ENCODE results near the gene ACTR8.
"Not testable (repeated sequence)": the region's sequence is repeated elsewhere in the genome, so short reads cannot be mapped to it uniquely, and the experiment has no call there.

Gene ACTR8

DNA sequence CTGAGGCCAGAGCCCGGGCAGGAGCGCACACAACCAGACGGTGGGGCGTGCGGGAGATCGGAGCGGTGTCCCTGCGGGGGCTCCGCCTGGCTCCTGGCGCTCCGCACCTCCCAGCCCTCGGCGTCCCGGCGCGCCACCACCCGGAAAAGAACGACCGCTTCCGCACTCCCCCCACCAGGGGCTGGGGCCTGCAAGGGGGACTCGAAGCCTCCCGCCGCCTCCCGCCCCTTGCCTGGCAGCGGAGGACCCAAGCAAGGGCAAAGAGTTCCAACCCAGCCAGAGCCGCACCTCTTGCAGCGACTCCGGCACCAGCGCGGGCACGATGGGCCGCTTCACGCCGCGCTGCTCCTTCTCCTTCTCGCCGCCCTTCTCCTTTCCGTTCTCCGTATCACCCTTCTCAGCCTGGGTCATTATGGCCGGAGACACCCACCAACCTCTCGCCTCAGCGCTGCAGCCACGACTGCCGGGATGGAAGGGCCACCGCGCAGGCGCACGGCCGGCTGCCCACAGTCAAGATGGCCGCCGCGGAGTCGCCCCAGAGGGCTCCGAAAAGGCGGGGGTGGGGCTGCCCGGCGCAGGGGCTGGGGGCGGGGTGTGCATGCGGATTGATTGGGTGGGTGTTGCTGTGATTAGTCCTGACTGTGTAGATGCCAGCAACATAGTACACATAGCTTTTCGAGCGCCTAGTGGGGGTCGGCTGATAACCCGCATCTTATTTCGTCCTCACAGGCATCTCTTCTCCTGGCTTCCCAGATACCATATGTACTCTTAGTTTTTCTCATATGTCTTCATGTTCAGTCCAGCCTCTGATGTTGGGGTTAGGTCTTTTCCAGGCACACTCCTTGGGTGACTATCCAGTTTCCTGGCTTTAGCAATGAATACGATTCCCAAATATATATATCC lies at the start of gene ACTR8:
ACTR8 (minus strand) TSS at position 462 of the 903 bp plus-strand sequence; CDS start at position 411, 51 bp downstream.
- DNase-seq = peak; percentile 86

DNA sequence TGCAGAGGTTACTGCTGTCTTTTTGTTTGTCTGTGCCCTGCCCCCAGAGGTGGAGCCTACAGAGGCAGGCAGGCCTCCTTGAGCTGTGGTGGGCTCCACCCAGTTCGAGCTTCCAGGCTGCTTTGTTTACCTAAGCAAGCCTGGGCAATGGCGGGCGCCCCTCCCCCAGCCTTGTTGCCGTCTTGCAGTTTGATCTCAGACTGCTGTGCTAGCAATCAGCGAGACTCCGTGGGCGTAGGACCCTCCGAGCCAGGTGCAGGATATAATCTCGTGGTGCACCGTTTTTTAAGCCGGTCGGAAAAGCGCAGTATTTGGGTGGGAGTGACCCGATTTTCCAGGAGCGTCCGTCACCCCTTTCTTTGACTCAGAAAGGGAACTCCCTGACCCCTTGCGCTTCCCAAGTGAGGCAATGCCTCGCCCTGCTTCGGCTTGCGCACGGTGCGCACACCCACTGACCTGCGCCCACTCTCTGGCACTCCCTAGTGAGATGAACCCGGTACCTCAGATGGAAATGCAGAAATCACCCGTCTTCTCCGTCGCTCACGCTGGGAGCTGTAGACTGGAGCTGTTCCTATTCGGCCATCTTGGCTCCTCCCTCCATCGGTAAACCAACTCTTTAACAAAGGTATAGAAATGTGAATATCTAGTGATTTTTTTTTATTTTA lies 45.4 kb upstream of the ACTR8 start:
- not testable (repeated sequence) for DNase-seq

GRCh38 chr3:53921296-53921695 lies 39.3 kb upstream of the ACTR8 start:
- peak; percentile 20 for DNase-seq

DNA sequence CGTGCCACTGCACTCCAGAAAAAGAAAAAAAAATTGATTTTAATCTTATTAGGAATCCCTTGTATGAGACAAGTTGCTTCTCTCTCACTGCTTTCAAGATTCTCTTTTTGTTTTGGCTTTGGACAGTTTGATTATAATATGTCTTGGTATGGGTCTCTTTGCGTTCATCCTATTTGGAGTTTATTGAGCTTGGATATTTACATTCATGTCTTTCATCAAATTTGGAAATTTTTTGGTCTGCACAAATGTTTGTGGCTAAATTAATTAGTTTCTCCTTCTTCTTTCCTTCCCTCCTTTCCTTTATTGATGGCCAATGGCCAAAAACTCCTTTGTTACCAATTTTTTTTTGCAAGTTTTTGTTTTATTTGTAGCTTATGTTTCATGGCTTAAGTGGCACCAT lies 37.8 kb upstream of the ACTR8 start:
- DNase-seq = no peak

- DNase-seq = peak; percentile 37
Measured at GRCh38 chr3:53913401-53913800, 31.4 kb upstream of the ACTR8 start.

DNA sequence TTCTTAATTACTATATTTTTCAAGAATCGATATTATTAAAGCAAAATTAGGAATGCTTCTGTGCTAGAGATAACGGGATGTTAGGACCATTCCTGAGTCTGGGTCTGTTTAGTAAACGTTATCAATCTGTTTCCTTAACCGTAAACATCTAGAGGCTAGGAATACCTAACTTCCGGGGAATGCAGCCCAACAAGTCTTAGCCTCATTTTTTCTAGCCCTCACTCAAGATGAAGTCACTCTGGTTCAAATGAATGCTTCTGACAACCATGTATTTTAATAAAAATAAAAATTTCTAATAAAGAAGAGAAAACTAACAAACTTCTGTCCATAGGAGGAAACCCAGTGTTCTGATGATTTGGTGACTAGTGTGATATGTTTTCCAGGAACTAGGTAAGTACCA lies 20.8 kb upstream of the ACTR8 start:
- no peak for DNase-seq

DNA sequence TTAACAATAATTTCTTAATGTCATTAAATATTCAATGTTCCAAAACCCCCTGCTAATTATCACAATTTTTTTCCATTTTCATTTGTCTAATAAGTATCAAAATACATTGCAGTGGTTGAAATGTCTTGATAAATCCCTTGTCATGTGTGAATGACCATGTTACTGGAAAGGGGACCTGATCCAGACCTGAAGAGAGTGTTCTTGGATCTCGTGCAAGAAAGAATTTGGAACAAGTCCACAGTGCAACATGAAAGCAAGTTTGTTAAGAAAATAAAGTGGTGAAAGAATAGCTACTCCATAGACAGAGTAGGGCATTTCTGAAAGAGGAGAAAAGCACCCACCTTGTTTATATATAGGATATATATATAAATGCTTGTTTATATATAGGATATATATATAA lies 20.1 kb upstream of the ACTR8 start:
- no peak for DNase-seq

DNA sequence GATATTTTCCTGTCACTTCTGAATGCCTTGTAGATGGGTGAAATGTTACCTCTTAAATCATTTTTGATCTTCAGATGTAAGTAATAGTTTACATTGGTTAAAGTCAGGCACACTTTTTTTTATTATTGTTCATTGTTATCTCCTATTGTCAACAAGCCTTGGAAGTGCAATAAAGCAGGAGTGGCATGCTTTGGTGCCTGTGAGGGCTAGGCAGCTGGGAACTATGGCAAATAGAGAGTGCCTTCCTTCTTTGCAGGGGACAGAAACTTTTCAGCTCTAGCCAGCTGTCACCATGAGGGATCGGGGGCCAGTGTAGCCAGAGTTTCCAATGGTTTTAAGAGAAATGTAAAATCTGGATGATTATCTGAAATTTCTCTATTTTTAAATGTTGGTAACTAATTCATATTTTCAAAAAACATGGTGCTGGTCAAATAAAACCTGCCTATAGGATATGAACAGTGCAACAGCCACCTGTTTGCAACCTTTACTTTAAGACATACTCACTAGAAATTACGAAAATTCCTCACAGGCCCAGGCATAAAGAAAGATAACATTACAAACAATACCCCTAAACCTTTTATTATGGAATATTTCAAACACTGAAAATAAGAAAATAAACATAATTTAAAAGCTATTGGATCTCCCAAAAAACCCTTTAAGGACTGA lies 18.8 kb upstream of the ACTR8 start:
- DNase-seq = no peak

GRCh38 chr3:53899750-53900149 lies 17.8 kb upstream of the ACTR8 start:
- DNase-seq = no peak

GRCh38 chr3:53892286-53892637 lies 10.3 kb upstream of the ACTR8 start:
- DNase-seq = peak; percentile 6

GRCh38 chr3:53891497-53892285 lies 9.7 kb upstream of the ACTR8 start, which contains the start of gene SELENOK:
SELENOK (minus strand) TSS chr3:53891859.
- peak; percentile 98 for DNase-seq

DNA sequence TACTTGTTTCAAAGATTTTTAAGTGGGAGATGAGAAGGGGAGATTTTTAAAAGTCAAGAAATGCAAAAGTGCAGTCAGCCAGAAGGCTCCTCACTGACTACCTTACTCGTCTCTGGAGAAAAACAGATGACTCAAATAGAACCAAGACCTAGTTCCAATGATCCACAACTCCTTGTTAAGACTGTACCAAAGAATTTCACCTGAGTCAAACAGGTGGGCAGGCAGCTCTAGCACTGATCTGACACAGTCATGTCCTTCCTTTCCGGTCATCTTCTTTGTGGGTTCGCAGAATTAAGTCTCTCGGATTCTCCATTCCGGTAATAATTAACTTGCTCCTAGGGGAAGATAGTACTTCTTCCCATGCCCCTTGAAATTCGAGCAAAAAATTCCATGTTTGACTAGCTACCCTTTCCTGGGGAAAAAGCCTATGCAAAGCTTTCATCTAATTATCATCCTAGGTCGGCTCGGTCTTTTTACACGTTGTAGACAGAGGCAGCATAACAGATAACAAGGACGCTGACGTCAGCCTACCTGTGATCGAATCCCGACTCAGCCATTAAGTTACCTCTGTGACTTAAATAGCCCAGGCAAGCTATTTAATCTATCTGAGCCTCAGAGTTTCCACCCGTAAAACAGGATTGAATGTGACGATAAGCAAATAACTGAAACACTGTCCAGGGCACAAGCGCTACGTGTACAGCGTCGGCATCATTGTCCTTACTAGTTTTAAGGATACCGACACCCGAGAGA lies 8.9 kb upstream of the ACTR8 start:
- peak; percentile 63 for DNase-seq

- DNase-seq = no peak
Measured at GRCh38 chr3:53888232-53888631, 6.3 kb upstream of the ACTR8 start.

DNA sequence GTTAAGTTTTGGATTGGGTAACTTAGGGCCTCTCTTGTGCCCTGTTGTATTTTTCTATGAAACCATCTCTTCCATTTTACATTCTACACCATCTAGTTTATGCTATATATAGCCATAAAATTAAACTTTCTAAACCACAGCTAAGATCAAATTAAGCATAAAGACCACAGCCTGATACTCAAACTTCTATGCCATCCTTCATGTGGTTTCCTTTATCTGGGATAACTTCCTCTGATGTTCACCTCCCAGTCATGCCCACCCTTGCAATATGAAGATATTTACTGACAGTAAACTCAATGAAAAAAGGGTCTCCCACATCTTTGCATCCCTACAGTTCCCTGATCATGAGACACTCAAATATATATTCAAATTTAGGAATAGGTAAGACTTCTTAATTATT lies 5.5 kb upstream of the ACTR8 start:
- no peak for DNase-seq

GRCh38 chr3:53885239-53885638 lies 3.3 kb upstream of the ACTR8 start:
- no peak for DNase-seq

GRCh38 chr3:53884623-53885022 lies 2.7 kb upstream of the ACTR8 start:
- DNase-seq = no peak

DNA sequence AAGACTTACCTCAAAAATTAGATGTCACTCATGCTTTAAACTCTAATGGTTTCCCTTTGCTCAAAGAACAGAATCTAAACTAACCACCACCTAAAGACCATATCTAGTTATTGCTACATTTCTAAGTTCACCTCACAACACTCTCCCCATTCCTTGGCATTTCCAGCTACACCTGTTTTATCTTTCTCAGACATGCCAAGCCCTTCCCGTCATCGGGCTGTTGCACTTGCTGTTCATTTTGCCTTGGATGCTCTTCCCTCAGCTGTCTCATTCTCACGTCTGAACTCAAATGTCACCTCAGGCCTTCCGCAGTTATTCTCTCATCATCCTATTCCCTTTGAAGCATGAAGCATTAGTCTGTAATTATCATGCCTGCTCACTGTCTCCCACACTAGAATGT lies 1.1 kb upstream of the ACTR8 start:
- DNase-seq = no peak

- DNase-seq = no peak
Measured at GRCh38 chr3:53880396-53881345, 1.3 kb downstream of the ACTR8 start.

DNA sequence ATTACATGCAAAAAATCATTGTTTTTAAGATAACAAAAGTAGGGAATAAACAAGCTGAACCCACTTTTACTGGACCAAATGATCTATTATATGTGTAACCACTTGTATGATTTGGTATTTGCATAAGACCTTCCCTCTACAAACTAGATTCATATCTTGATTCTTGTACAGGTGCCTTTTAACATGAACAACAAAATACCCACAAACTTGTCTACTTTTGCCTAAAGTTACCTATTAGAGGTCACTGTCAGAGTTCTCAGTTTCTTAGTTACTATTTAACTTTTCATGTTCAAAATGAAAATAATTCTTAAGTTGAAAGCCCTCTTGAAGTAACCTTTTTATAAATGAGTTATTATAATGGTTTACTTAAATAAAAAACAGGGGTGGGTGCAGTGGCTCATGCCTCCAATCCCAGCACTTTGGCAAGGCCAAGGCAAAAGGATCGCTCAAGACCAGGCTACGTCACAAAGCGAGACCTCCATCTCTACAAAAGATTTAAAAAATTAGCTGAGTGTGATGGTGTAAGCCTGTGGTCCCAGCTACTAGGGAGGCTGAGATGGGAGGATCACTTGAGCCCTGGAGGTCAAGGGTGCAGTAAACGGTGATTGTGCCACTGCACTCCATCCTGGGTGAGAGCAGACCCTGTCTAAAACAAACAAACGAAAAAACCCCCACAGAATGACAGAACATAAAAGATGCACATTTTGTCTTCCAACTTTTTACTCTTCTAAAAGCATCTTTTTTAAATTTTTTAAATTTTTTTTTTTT lies 16.0 kb downstream of the ACTR8 start:
- DNase-seq = no peak

GRCh38 chr3:53863145-53863544 lies 18.8 kb downstream of the ACTR8 start:
- DNase-seq = no peak

All from NCI-H69 (cell line).